Hepatocyte (in vitro differentiated cells): ENCODE data around the gene PDGFD.

Experiments used
- CTCF ChIP-seq: fragments of 200-600 bp; sonication (generic); IDR thresholded peaks from 2 replicates; pipeline ENCODE4 v1.5.1; 2016; ENCODE audit warnings: antibody characterized with exemption, mild to moderate bottlenecking; ENCODE audit not compliant: poor library complexity
- EZH2 ChIP-seq: fragments of 200-600 bp; sonication (generic); IDR thresholded peaks from 2 replicates; pipeline ENCODE4 v1.6.1; 2016; ENCODE audit warnings: antibody characterized with exemption, mild to moderate bottlenecking, borderline replicate concordance

- TF ChIP-seq CTCF (no peak), EZH2 (no peak)
Observed at GRCh38 chr11:103906291-103906867, 257.6 kb downstream of the PDGFD start.
